ENCODE data around the gene TCFL5.

TCFL5 gene

DNA sequence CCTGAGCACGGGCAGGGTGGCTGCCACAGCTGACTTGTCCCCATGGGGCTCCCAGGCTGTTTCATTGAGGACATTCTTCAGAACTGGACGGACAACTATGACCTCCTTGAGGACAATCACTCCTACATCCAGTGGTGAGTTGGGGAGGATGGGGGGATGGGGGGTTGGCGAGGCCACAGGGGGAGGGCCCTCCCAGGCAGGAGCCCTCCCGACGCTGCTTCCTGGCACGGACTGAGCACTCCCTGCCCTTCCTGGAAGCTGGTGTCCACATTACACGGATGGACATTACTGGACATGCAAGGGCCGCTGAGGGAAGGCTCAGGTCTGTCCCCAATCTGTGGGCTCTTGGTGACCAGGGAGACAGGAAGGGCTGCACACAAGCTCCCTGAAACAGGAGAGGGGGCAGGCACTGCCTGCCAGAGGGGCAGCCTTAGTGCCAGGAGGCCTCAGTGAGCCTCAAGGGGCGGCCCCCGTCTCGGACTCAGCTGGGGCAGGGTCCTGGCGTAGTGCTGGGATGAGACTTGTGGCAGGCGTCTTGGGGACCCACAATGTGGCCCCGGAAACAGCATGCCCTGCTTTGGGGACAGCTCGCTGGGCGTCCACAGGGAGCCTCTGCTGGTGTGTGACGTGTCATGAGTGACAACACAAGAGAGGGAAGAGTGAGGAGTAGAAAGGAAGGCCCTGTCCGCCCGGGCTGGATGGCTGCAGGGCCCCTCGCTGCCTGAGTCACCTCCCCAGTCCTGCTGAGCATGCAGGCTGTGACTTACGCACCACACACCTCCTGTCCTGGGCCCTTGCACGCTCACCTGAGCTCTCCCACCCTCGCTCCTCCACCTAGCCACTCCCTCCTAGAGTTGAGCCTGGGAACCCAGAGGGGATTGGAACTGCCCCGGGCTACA, 51.8 kb downstream of the TCFL5 start:
- DNase-seq (ENCODE audit: low read depth): no peak

DNA sequence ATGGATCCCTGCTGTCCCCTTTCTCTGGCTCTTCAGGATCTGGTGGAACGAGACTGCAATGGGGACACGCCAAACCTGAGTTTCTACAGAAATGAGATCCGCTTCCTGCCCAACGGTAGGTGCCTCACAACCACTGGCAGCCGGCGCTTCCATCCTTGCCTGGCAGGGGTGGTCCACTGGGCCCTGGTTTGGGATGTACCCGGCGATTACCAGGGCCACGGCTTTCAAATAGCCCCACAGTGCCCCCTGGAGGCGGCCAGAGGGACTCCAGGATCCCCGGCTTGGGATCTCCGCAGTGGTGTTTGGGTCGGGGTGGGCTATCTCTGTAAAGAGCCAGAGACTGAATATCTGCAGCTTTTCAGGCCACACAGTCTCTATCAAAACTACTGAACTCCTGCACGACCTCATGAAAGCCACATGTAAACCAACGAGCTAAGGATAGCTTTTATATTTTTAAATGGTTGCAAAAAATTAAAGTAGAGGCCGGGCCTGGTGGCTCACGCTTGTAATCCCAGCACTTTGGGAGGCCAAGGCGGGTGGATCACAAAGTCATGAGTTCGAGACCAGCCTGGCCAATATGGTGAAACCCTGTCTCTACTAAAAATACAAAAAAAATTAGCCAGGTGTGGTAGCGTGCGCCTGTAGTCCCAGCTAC, 53.3 kb downstream of the TCFL5 start:
- peak; percentile 58 for DNase-seq (ENCODE audit: low read depth)

DNA sequence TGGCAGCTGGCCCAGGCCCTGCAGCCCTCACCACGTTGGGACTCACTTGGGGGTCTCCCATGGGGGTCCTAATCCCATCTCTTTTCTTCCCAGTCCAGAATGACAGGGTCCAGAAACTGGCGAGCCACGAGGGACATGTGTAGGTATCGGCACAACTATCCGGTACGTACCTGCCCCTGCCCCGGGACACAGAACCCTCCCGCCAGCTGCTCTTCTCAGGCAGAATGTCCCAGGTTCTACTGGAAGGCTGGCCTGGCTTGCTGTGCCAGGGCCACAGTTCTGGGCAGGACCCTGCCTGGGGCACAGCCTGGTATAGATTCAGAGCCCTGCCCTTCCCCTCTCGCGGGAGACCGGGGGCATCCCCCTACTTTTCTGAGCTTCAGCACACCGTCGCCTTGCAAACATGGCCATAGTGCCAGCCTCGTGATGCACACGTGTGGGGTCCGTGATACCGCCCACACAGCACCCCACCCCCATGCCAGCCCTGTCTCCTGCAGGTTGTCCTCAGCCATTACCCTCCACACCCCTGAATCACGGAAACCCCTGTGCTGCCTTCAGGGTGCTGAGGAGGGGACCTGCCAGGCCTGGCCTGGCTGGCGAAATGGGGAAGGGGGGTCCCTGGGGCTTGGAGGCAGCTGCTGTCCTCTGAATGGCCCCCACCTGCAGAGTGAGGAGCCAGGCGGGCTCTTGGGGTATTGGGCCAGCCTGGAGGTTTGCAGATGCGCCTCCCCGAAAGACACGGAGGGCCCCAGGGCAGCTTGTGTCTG, 54.0 kb downstream of the TCFL5 start:
- no peak for DNase-seq (ENCODE audit: low read depth)

DNA sequence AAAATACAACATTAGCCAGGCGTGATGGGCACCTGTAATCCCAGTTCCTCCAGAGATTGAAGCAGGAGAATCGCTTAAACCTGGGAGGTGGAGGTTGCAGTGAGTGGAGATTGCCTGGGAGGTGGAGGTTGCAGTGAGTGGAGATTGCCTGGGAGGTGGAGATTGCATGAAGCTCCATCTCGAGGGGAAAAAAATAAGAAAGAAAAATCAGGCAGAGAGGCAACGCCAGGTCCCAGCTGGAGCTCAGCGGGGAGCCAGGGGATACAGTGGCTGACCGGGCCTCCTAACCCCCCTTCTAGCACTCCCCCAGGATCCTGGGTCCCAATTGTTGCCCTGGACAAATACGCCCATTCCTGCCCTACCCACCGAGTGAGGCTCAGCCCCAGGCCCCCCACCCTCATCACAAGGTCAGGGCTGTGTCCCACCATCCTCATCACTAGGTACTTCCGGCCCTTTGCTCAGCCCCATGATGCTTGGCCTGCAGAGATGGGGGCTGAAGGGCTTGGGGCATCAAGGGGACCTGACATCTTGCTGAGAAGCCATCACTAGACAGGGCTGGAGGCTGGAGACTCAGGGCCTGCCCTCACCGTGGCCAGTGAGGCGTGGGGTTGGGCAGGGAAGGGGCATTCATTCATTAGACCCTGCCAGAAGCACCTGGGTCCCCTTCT, 55.1 kb downstream of the TCFL5 start:
- no peak for DNase-seq (ENCODE audit: low read depth)

- no peak for DNase-seq (ENCODE audit: low read depth)
Measured at GRCh38 chr20:62805711-62806382, 55.8 kb downstream of the TCFL5 start.

DNA sequence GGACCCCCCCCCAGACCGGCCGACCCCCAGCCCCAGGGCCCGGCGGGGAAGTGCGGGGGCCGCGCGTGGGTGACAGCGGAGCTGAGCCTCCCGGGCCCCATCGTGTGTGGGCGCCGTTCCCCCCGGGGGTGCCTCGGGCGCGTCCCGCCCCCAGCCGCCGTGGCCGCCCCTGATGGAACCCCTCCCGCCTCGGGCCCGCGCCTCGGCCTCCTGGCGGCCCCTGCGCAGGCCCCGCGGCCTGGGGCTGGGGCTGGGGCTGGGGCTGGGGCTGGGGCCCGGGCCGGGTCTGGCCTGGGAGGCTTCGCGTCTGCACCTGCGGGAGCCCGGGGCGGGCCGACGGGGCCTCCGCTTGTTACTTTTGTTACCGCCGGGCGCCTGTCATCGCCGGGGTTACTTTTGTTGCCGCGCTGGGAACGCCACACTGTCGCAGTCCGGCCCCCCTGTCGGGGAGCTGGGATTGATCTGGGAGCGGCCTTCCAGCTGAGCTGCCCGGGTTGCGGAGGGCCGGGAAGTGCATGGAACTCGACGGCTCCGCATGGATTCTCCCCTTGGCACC, 56.4 kb downstream of the TCFL5 start:
- no peak for DNase-seq (ENCODE audit: low read depth)

- DNase-seq (ENCODE audit: low read depth): no peak
Measured at GRCh38 chr20:62804627-62805154, 56.9 kb downstream of the TCFL5 start, which contains the start of gene OGFR. Gene OGFR, plus strand, starts transcription at chr20:62804835. Its CDS starts 25 bp downstream, at chr20:62804860.

DNA sequence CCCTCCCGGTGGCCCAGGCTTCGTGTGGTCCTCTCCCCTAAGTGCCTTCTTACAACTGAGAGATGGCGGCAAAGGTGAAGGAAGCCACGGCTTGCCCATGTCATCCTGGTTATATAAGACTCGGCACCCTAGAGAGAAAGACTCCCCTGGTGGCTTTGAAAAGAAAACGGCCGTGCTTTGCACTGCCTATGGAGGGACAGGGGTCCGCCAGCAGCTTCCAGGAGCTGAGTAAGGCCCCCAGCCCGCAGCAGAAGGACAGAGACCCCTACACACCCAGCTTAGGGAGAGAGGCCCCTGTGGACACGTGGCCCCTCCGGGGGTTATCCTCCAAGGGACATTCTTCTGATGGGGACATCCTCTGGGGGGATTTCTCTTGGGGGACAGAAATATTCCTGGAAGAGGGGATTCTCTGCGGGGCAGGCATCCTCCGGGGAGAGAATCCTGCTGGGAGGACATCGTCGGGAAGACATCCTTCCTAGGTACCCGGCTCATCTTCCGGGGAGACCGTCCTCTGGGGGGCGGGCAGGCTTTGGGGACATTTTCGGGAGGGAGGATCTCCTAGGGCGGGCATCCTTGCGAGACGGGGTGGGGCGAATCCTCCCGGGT, 57.5 kb downstream of the TCFL5 start:
- DNase-seq (ENCODE audit: low read depth): no peak

GRCh38 chr20:62802026-62802712, 59.5 kb downstream of the TCFL5 start:
- DNase-seq (ENCODE audit: low read depth): no peak

DNA sequence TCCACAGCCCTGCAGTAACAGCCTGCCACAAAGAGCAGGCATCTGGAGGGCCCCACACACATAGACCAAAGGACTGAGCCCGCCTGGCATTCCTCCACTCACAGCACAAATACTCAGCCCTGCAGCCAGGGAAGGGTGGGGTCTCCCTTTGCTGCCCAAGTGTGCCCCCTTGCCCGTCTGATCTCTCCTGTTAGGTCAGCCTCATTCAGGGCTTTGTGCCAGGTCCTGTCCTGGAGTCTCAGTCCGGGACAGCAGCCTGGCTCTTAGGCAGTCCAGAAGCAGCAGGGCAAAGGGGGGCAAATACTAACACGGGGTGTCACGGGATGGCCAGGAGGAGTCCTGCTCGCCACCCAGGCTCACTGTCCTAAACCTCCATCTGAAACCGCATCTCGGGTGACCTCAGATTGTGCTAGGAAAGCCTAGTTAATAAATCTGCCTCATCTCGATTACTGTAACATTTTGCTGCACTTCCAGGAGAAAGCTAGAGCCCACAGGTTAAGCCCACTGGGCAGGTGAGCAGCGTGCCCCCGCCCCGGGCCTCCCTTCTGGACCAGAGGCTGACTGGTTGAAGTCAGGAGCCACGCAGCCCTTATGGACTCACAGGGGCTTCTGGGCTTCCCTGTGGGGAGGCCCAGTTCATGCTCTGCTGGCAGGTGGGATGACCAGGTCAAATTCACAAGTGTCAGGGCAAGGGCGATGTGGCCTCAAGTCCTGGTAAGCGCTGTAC, 60.2 kb downstream of the TCFL5 start:
- DNase-seq (ENCODE audit: low read depth): no peak

DNA sequence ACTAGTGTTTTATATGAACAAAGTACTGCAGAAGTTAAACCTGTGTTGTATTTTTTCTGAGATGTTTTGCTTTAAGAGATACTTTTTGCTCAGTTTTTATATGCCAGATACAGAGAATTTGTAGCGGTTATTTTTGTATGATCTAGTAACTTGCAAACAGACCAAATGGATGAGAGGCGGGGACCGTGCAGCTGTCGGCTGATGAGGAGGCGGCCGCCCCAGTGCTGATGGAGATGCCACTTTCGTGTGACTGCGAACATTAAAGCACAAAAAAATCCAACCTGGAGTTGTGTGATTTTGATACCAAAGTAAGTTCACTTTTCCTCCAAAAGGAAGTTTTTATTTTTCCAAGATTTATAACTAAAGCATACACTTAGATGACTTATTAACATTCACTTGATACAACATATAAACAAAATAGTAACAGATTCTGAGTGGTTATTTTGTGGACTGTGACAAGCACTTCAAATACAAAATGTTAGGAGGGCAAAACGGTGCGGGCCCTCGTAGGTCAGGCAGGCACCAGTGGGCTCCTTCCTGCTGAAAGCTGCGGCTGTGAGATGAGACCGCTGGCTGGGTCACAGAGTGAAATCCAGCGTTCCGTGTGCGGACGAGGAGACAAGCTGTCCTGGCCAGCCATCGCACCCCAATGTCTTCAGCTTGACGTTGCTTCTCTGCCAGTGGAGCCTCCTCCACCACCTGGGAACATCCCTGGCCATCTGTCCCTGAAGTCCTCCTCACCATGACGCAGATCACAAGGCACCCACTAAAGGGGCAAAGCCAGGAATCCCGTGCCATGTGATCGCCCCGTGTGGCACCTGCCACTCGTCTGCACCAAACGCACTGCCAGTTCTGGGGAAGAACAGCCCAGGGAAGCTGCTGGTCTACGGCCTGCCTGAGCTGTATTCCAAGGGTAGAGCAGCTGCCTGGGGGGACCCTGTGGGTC, 61.0 kb downstream of the TCFL5 start:
- DNase-seq (ENCODE audit: low read depth): no peak

GRCh38 chr20:62799873-62800272, 61.7 kb downstream of the TCFL5 start:
- no peak for DNase-seq (ENCODE audit: low read depth)

GRCh38 chr20:62799459-62799858, 62.2 kb downstream of the TCFL5 start:
- no peak for DNase-seq (ENCODE audit: low read depth)

- DNase-seq (ENCODE audit: low read depth): no peak
Measured at GRCh38 chr20:62799036-62799435, 62.6 kb downstream of the TCFL5 start.

DNA sequence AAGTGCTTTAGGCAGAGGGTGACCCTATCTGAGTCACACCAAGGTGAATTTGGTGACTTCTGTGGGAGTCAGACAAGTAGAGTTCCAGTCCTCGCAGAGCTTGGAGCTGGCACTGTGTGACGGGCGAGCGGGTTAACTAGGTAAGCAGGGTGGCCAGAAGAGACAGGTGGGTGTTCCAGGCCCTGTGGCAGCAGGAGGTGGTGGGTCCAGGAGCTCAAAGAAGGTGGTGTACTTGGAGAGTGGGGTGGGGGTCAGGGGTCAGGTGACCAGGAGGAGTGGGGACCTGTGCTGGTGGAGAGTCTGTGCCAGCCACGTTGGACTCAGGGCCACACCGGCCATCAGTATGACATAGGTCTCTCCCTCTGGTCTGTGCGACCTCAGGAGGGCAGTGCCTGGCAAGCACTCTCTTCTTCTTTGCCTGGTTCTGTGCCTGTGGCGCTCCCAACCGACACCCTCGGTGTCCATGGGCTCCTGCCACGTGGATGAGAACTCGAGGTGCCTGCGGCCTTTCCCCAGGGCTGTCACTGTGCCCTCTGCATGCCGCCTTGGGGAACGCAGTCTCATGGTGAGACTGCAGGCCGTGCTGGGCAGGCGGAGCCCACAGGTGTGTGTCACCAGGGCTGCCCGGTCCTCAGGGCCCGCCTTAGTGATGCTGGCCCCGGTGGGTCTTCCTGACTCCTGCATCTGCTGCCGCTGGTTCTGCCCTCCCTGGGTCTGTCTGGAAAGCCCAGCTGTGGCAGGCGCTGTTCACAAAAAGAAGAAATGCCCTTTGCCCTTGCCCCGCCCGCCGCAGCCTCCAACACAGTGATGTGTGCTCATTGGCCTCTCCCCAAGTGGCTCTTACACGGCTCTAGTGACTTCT, 63.7 kb downstream of the TCFL5 start:
- DNase-seq (ENCODE audit: low read depth): no peak

GRCh38 chr20:62796699-62797491, 64.7 kb downstream of the TCFL5 start:
- no peak for DNase-seq (ENCODE audit: low read depth)
